Inflammatory macrophage treated with lipopolysaccharide for 1 hour (primary cell): ENCODE results near the gene CFAP210.

Source experiments
- DNase-seq, 2 donors: peaks; one replicate each; pipeline ENCODE4 v3.0.0-alpha.2; 2020 to 2022

Gene CFAP210

GRCh38 chr2:169672406-169672805 is 21.8 kb downstream of the CFAP210 start:
- no peak for DNase-seq

DNA sequence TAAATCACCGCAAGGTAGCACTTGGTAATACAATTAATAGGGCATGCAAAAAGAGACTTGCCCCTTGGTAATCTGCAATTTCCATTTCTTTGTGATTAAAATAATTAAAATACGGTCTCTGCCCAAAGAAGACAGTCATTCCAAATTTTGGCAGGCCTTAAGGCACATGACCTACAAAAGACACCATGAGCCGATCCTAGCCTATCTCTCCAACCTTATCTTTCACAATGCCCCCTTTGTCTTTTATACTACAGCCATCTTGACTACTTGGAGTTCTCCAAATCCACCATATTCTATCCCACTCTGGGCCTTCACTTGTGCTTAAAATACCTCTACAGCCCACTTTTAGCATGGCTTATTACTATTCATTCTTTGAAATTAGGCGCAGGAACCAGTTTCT is 23.3 kb downstream of the CFAP210 start:
- no peak for DNase-seq

DNA sequence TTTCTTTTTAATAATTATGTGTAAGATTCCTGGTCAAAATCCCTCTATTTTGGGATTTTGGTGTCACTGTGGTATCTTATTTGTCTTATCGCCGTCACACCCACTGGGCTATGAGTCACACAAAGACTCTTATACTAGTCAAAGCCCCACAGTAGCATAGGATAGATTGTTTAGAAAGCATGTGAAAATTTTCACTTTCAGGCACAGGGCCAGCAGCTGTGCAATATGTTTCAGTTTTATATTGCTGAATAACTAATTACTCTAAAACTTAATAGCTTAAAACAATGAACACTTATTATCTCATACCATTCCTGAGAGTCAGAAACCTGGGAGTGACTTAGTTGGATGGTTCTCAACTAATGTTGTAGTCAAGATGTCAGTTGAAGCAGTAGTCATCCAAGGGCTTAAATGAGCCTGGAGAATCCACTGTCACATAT is 24.0 kb downstream of the CFAP210 start:
- DNase-seq, result no peak

DNA sequence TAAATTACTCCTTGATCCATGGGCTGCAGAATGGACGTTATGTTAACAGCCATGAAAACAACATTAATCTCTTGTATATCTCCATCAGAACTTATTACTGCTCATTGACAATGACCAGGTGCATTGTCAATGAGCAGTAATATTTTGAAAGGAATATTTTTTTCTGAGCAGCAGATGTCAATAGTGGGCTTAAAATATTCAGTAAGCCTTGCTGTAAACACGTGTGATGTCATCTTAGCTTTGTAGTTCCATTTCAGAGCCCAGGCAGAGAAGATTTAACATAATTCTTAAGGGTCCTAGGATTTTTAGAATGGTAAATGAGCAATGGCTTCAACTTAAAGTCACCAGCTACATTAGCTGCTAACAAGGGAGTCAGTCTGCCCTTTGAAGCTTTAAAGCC is 26.6 kb downstream of the CFAP210 start:
- DNase-seq, result no peak

- DNase-seq, result no peak
Observed at GRCh38 chr2:169664978-169665930, 29.0 kb downstream of the CFAP210 start.

DNA sequence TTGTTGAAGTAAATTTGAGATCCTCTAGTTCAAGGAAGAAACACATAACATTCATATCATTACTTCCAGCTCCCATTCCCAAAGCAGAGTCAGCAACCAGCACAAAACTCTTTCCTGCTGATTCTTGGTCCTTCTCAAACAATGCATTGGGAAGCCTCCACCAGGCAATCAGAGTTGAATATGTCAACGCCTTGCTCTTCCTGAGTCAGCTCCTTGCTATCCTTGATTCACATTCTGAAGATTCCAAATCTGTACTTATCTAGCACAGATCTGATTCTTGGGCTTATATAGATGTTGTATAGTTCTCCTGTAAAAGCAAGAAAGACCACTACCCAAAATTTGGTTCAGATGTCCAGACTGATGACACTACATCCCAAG is 29.6 kb downstream of the CFAP210 start:
- no peak for DNase-seq

DNA sequence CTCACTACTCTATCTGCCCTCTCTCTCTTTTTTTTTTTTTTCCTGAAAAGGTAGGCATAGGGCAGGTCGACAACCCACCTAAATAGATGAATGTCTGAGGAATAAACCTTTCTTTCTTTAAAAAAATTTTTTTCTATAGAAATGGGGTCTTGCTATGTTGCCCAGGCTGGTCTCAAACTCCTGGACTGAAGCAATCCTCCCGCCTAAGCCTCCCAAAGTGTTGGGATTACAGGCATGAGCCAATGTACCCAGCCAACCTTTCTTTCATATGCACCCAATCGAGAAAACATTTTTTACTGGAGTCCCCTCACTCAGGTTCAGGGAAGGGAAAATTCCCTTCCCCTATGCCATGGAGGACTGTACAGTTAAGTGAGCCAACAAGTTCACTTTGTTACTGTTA is 31.0 kb downstream of the CFAP210 start:
- no peak for DNase-seq

DNA sequence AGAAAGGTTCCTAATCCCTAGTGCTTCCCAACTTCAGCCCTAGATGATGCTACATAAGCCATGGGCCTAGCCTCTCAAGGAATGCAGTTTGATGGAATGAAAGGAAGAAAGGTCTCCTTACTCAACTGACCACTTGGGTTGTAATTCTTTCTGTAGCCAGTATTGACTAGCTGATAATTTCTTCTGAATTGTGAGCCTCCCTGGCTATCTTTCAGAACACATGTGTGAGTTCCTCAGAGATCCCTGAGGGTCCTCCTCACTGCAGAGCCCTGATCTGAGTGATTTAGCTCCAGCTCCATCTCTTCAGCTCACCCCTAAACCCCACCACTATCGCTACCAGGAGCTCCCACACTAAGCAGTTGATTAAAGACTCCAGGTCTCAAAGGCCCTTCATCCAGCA is 31.5 kb downstream of the CFAP210 start:
- DNase-seq, result no peak

GRCh38 chr2:169661265-169661664 is 32.9 kb downstream of the CFAP210 start:
- no peak for DNase-seq

DNA sequence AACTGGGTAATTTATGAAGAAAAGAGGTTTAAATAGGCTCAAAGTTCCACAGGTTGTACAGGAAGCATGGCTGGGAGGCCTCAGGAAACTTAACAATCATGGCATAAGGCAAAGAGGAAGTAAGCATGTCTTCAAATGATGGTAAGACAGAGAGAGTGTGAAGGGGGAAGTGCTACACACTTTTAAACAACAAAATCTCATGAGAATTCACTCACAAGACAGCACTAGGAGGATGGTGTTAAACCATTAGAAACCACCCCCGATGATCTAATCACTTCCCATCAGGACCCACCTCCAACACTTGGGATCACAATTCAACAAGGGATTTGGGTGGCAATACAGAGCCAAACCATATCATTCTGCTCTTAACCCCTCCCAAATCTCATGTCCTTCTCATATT is 34.9 kb downstream of the CFAP210 start:
- no peak for DNase-seq

DNA sequence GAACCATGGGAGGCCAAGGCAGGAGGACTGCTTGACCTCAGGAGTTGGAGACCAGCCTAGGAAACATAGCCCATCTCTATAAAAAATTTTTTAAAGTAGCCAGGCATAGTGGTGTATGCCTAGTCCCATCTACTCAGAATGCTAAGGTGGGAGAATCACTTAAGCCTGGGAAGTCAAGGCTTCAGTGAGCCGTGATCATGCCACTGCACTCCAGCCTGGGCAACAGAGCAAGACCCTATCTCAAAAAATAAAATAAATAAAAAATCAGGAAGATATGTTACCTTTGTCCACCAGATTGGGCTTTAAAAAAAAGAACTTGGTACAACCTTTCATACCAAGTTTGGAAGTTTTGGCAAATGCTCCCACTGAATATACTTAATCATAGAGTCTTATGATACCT is 35.3 kb downstream of the CFAP210 start:
- no peak for DNase-seq

GRCh38 chr2:169656164-169656563 is 38.0 kb downstream of the CFAP210 start:
- DNase-seq, result no peak

GRCh38 chr2:169653636-169654035 is 40.6 kb downstream of the CFAP210 start:
- peak in 1 of 2 donors; percentile 15 for DNase-seq

DNA sequence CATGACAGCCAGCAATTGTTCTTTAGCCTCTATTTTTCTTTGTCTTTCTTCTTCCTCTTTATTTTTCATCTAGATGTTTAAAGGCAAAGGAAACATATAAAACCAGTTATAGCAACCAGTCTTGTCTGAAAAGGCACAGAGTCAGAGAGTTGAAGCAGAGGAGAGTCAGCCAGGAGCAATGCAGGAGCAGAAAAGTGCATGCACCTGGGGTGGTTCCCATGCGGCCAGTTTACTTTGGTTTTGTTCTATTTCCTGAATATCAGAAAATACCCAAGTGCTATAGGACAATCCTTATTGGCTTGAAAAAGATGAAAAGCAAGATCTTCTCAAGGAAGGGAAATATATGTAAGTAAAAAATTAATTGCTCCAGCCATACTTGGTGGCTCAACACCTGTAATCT is 44.9 kb downstream of the CFAP210 start:
- DNase-seq, result no peak

DNA sequence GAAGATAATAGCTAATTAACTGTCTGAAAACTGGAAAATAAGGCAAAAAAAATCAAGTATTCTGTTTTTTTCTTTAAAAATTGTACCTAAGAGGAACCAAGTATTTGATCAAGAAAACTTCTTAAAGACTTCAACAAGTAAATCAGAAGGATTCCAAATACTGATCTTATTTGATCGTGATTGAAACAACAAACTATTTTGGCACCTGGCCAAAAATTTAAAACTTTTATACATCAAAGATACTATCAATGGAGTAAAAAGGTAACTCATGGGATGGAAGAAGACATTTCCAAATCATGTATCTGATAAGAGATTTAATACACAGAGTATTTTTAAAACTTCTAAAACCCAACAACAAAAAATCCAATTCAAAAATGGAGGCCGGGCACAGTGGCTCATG is 46.7 kb downstream of the CFAP210 start:
- DNase-seq, result no peak

DNA sequence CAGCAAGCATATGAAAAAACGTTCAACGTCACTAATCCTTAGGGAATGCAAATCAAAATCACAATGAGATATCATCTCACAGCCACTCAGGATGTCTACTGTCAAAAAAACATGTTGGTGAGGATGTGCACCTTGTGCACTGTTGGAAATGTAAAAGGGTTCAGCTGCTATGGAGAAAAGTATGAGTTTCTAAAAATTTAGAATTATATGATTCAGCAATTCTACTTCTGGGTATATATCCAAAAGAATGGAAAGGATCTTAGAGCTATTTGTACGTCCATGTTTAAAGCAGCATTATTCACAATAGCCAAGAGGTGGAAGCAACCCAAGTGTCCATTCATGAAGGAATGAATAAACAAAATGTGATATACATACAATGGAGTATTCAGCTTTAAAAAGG is 50.0 kb downstream of the CFAP210 start:
- no peak for DNase-seq

DNA sequence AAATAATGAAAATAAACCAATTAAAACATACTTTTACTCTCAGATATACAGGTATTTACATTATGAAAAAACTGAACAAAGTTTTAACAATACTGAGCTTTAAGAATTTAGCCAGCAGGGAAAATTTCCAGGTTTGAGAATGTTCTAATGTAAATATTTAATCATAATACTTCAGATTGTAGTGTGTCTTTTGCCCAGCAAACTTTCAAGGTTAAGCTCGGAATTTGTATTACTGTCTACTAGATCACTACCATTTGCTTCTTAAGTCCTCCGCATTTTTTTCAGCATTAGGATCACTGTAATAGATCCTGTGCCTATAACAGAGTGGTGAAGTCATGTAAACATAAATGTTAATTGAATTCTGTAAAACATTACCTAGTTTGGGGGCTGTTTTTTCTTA is 52.7 kb downstream of the CFAP210 start:
- no peak for DNase-seq

DNA sequence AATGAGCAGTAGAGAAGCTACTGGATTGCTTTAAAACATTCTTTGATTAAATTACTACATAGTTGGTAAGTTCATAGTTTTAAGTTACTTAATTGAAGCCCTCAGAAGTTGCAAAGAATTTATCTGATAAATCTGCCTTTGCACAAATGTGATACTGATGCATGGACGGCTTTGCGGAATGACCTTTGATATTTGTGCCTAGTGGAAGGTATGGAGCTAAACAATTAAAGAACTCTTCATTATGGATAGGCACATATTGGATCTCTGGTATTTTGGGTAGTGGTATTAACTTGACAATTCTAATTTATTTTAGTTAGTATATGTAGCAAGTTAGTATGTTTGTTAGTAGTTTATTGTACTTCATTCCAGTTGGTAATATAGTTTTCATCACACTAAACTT is 54.1 kb downstream of the CFAP210 start:
- no peak for DNase-seq

DNA sequence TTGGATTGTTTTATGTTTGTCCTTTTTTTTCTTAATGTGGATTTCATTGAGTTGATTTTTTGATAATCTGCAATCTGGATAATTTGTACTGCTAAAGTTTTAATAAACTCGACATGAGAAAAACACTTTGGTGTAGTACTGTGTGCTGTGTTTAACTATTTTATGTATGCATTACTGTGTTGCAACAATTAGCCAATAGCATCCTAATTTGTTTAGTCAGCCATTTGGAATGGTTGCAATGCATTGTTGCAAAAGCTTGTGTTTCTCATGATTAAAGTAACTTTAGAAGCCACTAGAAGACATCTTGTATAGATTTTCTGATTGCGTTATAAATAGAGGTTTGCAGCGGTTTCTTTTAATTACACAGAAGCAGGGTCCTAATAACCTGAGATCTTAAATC is 56.6 kb downstream of the CFAP210 start:
- peak in 1 of 2 donors; percentile 7 for DNase-seq

- DNase-seq, result no peak
Observed at GRCh38 chr2:169636440-169637097, 57.6 kb downstream of the CFAP210 start.

GRCh38 chr2:169625781-169626180 is 68.4 kb downstream of the CFAP210 start:
- DNase-seq, result no peak

DNA sequence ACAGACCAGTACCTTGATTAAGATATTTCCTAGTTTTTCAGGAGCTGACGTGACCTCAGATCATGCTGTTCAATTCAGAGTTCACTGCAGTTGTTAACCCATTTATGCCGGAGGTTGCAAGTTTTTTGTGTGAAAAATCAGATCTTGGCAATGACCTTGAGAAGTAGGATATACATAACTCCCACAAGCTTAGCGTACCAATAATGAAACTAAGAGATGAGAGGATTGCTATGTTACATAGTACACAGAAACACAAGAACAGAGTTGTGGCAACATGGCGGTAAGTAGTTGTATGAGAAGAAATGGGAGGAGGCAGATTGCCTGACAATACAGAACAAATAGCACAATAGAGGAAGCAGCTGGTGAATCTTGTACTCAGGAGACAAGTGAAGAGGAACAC is 71.0 kb downstream of the CFAP210 start:
- no peak for DNase-seq

DNA sequence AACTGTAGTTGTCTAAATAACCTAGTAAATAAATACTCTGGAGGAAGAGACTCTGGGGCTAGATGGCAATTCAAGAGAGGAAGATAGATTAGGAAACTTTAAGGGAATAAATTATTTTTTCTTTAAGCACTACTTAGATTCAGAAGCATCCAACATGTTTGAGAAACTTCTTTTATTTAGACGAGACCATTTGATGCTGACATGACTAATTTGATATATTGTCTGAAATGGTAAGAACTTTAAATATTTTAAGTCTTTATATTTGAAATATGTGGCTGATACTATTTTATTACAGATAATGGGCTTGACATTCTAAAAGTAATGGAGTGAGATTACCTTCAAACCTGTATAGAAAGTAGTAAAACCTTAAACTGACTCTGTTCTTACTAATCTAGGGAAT is 73.7 kb downstream of the CFAP210 start:
- DNase-seq, result no peak

- DNase-seq, result no peak
Observed at GRCh38 chr2:169619946-169620345, 74.3 kb downstream of the CFAP210 start.
